ENCODE data around the gene ARFGEF2.

GRCh38 chr20:48899881-48900280 lies 21.6 kb upstream of the ARFGEF2 start:
- TF ChIP-seq CTCF (IDR thresholded peaks at IDR 0.05 in 4 of 5, conservative IDR thresholded peaks at IDR 0.05 in 1 of 5) (no peak), POLR2A (IDR thresholded peaks at IDR 0.05) (no peak)

All from gastrocnemius medialis (tissue), 4 donors.